H1 (cell line): Measurements from ENCODE around the gene KRTAP5-4. TPM values are rescaled to one million over a fixed set of nuclear protein-coding genes. Genes with fewer than 3 reads are reported as not detected.

Experiments
- CTCF ChIA-PET: fragments of 300-600 bp; sonication (Branson Sonifier 250); formaldehyde crosslinking; loops from one replicate; lab custom pipeline; 2021; ENCODE audit not compliant: partially characterized antibody; lab: Charles Lee
- POLR2A ChIA-PET: fragments of 300-600 bp; sonication (Branson Sonifier 250); formaldehyde crosslinking; loops from one replicate; lab custom pipeline; 2021; ENCODE audit warnings: inconsistent platforms; ENCODE audit not compliant: partially characterized antibody; lab: Charles Lee
- DNase-seq, 2 experiments: peaks; one replicate each; pipeline versions ENCODE4 v3.0.0 to v3.0.0-alpha.2; 2010 to 2022; ENCODE audit warnings: low spot score in 2 of 2, low read depth in 1 of 2, mixed read lengths in 1 of 2
- FAIRE-seq: peaks from 2 replicates; lab custom pipeline; 2011; peaks lifted over from hg19 to GRCh38; lab: Jason Lieb, UNC
- H2AFZ ChIP-seq: 2 replicates; pipeline ENCODE4 v1.8.1; 2012; ENCODE audit warnings: low read length, inconsistent platforms
- H2AK5ac ChIP-seq: 2 replicates; pipeline ENCODE4 v1.6.1; 2013; ENCODE audit warnings: low read depth, low read length
- H2BK120ac ChIP-seq: replicated peaks from 2 replicates; pipeline ENCODE3; 2013; ENCODE audit warnings: low read depth, low read length, inconsistent platforms
- H2BK12ac ChIP-seq: 2 replicates; pipeline ENCODE4 v1.6.1; 2013; ENCODE audit warnings: low read depth, low read length
- H2BK15ac ChIP-seq: 2 replicates; pipeline ENCODE4 v1.6.1; 2013; ENCODE audit warnings: low read length
- H2BK20ac ChIP-seq: 2 replicates; pipeline ENCODE4 v1.6.1; 2013; ENCODE audit warnings: low read length
- H2BK5ac ChIP-seq: 2 replicates; pipeline ENCODE4 v1.6.1; 2013; ENCODE audit warnings: low read depth, low read length
- H3K14ac ChIP-seq: 2 replicates; pipeline ENCODE4 v1.6.1; 2013; ENCODE audit warnings: inconsistent platforms; ENCODE audit not compliant: insufficient read length
- H3K18ac ChIP-seq: 2 replicates; pipeline ENCODE4 v1.6.1; 2013; ENCODE audit warnings: low read length; ENCODE audit errors: extremely low read depth
- H3K23ac ChIP-seq: 2 replicates; pipeline ENCODE4 v1.6.1; 2013; ENCODE audit warnings: inconsistent platforms; ENCODE audit not compliant: insufficient read length
- H3K23me2 ChIP-seq: 2 replicates; pipeline ENCODE4 v1.6.1; 2013; ENCODE audit warnings: low read depth, low read length
- H3K27ac ChIP-seq: 2 replicates; pipeline ENCODE4 v1.6.1; 2011; ENCODE audit warnings: low read depth, low read length, inconsistent platforms
- H3K27me3 ChIP-seq, 4 experiments: replicated peaks in 1 of 4; 1 replicate in 1 of 4; 2 replicates in 3 of 4; pipeline versions ENCODE4 v1.6.1 to v1.8.1; 2011 to 2013; ENCODE audit warnings: low read length in 3 of 4, mild to moderate bottlenecking in 3 of 4, inconsistent platforms in 2 of 4, mixed read lengths in 2 of 4, moderate library complexity in 1 of 4; ENCODE audit not compliant: control insufficient read depth in 3 of 4, insufficient read depth in 3 of 4; ENCODE audit errors: extremely low read depth in 1 of 4
- H3K36me3 ChIP-seq, 4 experiments: 2 replicates each; pipeline versions ENCODE4 v1.6.1 to v1.8.1; 2011 to 2013; ENCODE audit warnings: mild to moderate bottlenecking in 4 of 4, low read length in 3 of 4, moderate library complexity in 2 of 4, control low read depth in 1 of 4, inconsistent platforms in 1 of 4; ENCODE audit not compliant: insufficient read depth in 4 of 4, control insufficient read depth in 2 of 4
- H3K4ac ChIP-seq: replicated peaks from 2 replicates; pipeline ENCODE3; 2013; ENCODE audit warnings: low read length, low read depth, mixed read lengths, inconsistent platforms; ENCODE audit not compliant: insufficient read length
- H3K4me1 ChIP-seq, 4 experiments: replicated peaks in 1 of 4; 1 replicate in 1 of 4; 2 replicates in 3 of 4; pipeline versions ENCODE4 v1.6.1 to v1.8.1; 2011 to 2013; ENCODE audit warnings: low read length in 3 of 4, inconsistent platforms in 2 of 4, mixed read lengths in 1 of 4; ENCODE audit not compliant: insufficient read depth in 4 of 4, control insufficient read depth in 3 of 4
- H3K4me2 ChIP-seq, 2 experiments: 2 replicates each; pipeline versions ENCODE4 v1.6.1 to v1.8.1; 2011 to 2013; ENCODE audit warnings: low read depth in 2 of 2, low read length in 2 of 2, control low read depth in 1 of 2, inconsistent platforms in 1 of 2, mild to moderate bottlenecking in 1 of 2; ENCODE audit not compliant: insufficient read depth in 1 of 2
- H3K4me3 ChIP-seq, 4 experiments: fragments of 200-600, 300-600 bp in 1 of 4; sonication (generic), shearing (Covaris generic), sonication (Bioruptor Twin) in 1 of 4; 2 replicates each; pipeline versions ENCODE4 v1.5.1 to v1.8.1; 2011 to 2016; ENCODE audit warnings: low read length in 4 of 4, low read depth in 3 of 4, control low read depth in 2 of 4, inconsistent platforms in 2 of 4, mild to moderate bottlenecking in 2 of 4, mixed read lengths in 1 of 4, moderate library complexity in 1 of 4; ENCODE audit not compliant: insufficient read depth in 2 of 4; ENCODE audit errors: extremely low read depth in 1 of 4
- H3K56ac ChIP-seq: replicated peaks from 2 replicates; pipeline ENCODE3; 2013; ENCODE audit warnings: low read depth, mild to moderate bottlenecking, mixed read lengths, low read length, inconsistent platforms; ENCODE audit not compliant: insufficient read length
- H3K79me1 ChIP-seq: 2 replicates; pipeline ENCODE4 v1.6.1; 2013; ENCODE audit warnings: low read depth, low read length, control low read depth
- H3K79me2 ChIP-seq, 2 experiments: 2 replicates each; pipeline versions ENCODE4 v1.6.1 to v1.8.1; 2012 to 2013; ENCODE audit warnings: low read length in 2 of 2, mild to moderate bottlenecking in 2 of 2, inconsistent platforms in 1 of 2; ENCODE audit not compliant: insufficient read depth in 2 of 2, control insufficient read depth in 1 of 2
- H3K9ac ChIP-seq, 4 experiments: replicated peaks in 1 of 4; 1 replicate in 1 of 4; 2 replicates in 3 of 4; pipeline versions ENCODE4 v1.6.1 to v1.8.1; 2011 to 2013; ENCODE audit warnings: low read depth in 3 of 4, low read length in 3 of 4, control low read depth in 2 of 4, mild to moderate bottlenecking in 2 of 4, moderate library complexity in 2 of 4, inconsistent platforms in 1 of 4; ENCODE audit errors: extremely low read depth in 1 of 4
- H3K9me3 ChIP-seq, 2 experiments: 2 replicates each; pipeline versions ENCODE4 v1.6.1 to v1.8.1; 2012 to 2013; ENCODE audit warnings: mild to moderate bottlenecking in 2 of 2, moderate library complexity in 2 of 2, control low read depth in 1 of 2, inconsistent platforms in 1 of 2, low read depth in 1 of 2, low read length in 1 of 2, mixed read lengths in 1 of 2; ENCODE audit not compliant: insufficient read depth in 2 of 2
- H4K20me1 ChIP-seq, 2 experiments: replicated peaks in 1 of 2; 2 replicates each; pipeline versions ENCODE3 to v1.8.1; 2011 to 2013; ENCODE audit warnings: inconsistent platforms in 2 of 2, low read length in 2 of 2, mild to moderate bottlenecking in 1 of 2; ENCODE audit not compliant: insufficient read depth in 2 of 2, control insufficient read depth in 1 of 2
- H4K5ac ChIP-seq: 2 replicates; pipeline ENCODE4 v1.6.1; 2013; ENCODE audit warnings: low read length, low read depth, mixed read lengths, inconsistent platforms; ENCODE audit not compliant: insufficient read length
- H4K8ac ChIP-seq: 2 replicates; pipeline ENCODE4 v1.8.0; 2013; ENCODE audit warnings: mild to moderate bottlenecking, moderate library complexity, low read length, inconsistent platforms; ENCODE audit not compliant: insufficient read depth; ENCODE audit errors: extremely low read depth
- H4K91ac ChIP-seq: replicated peaks from 2 replicates; pipeline ENCODE3; 2013; ENCODE audit warnings: low read length, mixed read lengths, inconsistent platforms; ENCODE audit not compliant: insufficient read length
- BACH1 ChIP-seq: IDR thresholded peaks from 2 replicates; pipeline ENCODE4 v1.6.1; 2012; ENCODE audit warnings: low read length, improper control_type of control experiment
- GTF2F1 ChIP-seq: IDR thresholded peaks from 2 replicates; pipeline ENCODE4 v1.6.1; 2012; ENCODE audit warnings: low read depth, low read length, improper control_type of control experiment, borderline replicate concordance
- JUND ChIP-seq: IDR thresholded peaks from 2 replicates; pipeline ENCODE4 v1.6.1; 2011; ENCODE audit warnings: mild to moderate bottlenecking, improper control_type of control experiment, low read length
- KDM4A ChIP-seq: IDR thresholded peaks from one replicate; pipeline ENCODE4 v1.7.1; 2012; ENCODE audit warnings: low read depth, mild to moderate bottlenecking, moderate library complexity, low read length, inconsistent platforms; ENCODE audit not compliant: severe bottlenecking
- KDM5A ChIP-seq: fragments of 200-600 bp; IDR thresholded peaks from 2 replicates; pipeline ENCODE4 v1.7.1; 2012; ENCODE audit warnings: mild to moderate bottlenecking, low read length, inconsistent platforms, mixed read lengths
- NANOG ChIP-seq: IDR thresholded peaks from 2 replicates; pipeline ENCODE4 v1.6.1; 2011; ENCODE audit warnings: low read length, low read depth, mild to moderate bottlenecking, inconsistent platforms; ENCODE audit not compliant: insufficient read depth, poor library complexity, severe bottlenecking
- RAD21 ChIP-seq, 2 experiments: IDR thresholded peaks in 1 of 2; conservative IDR thresholded peaks in 1 of 2; 2 replicates each; pipeline ENCODE4 v1.6.1; 2011; ENCODE audit warnings: low read depth in 2 of 2, low read length in 2 of 2, improper control_type of control experiment in 1 of 2, inconsistent platforms in 1 of 2, mild to moderate bottlenecking in 1 of 2, moderate library complexity in 1 of 2
- SP2 ChIP-seq: IDR thresholded peaks from 2 replicates; pipeline ENCODE4 v1.6.1; 2012; ENCODE audit warnings: mild to moderate bottlenecking, low read length, inconsistent platforms
- SUZ12 ChIP-seq: fragments of 200-600 bp; sonication (generic); IDR thresholded peaks from 2 replicates; pipeline ENCODE4 v1.6.1; 2012; ENCODE audit warnings: mild to moderate bottlenecking, inconsistent platforms, low read length, moderate library complexity, mixed read lengths
- TCF12 ChIP-seq: IDR thresholded peaks from 2 replicates; pipeline ENCODE4 v1.6.1; 2011; ENCODE audit warnings: low read depth, mild to moderate bottlenecking, low read length
- WGBS, 2 experiments: shearing (Covaris generic) in 1 of 2; methylation state at CpG; one replicate each; pipeline versions ENCODE4 v1.1.6 to v1.1.7; 2013 to 2015; ENCODE audit warnings: low lambda C conversion rate in 2 of 2, mixed read lengths in 2 of 2, inconsistent platforms in 1 of 2, low coverage in 1 of 2, missing lambda C conversion rate in 1 of 2; ENCODE audit not compliant: insufficient replicate concordance in 2 of 2, insufficient coverage in 1 of 2, insufficient read length in 1 of 2; ENCODE audit errors: extremely low coverage in 1 of 2, missing lambda C conversion rate in 1 of 2; 5-methylcytosine and 5-hydroxymethylcytosine counted together
- polyA plus RNA-seq, 7 experiments: library from polyadenylated mRNA; depleted of rRNA in 3 of 7; stranded (reverse) in 5 of 7; unstranded in 2 of 7; fragments of >200 nt in 5 of 7; fragments of 200-250 nt in 2 of 7; gene quantifications; 1 replicate in 5 of 7; 2 replicates in 1 of 7; 4 replicates in 1 of 7; pipeline versions ENCODE4 v1.2.1 to v1.2.3, GENCODE V29; 2011 to 2013; ENCODE audit warnings: missing spikeins in 2 of 7, mixed read lengths in 2 of 7
- total RNA-seq: library from RNA; stranded (reverse); fragmentation: NEBNext Ultra II Directional; extraction: Animal tissue kit (Norgen Biotek cat#: 25700); gene quantifications from 2 replicates; pipeline ENCODE4 v1.2.1, GENCODE V29; 2021

The KRTAP5-4 gene
- total and polyA plus RNA-seq, 2 of the 8 experiments (the other 6 are each of a cell fraction or from before 2014, with no cell fraction given): not detected

- no peak overlapping the region for H3K14ac ChIP-seq
- peak overlapping the region in 3 of 4 experiments; percentile 19 to 53 (median 26); a peak in 4 of 8 replicates for H3K4me3 ChIP-seq
- H3K23me2 ChIP-seq: no peaks in the 10 kb centered on the region
- H2AFZ ChIP-seq: peak overlapping the region; percentile 43; the same call in 1 of the 2 replicates
- H2AK5ac ChIP-seq: no peak overlapping the region
- peak overlapping the region; percentile 43; the same call in 1 of the 2 replicates for H4K8ac ChIP-seq
- H3K79me2 ChIP-seq: no peaks in the 10 kb centered on the region
- H4K91ac ChIP-seq: peak overlapping the region; percentile 58
- no peak overlapping the region; the same call in 1 of the 2 replicates for H2BK5ac ChIP-seq
- no peak overlapping the region for H4K5ac ChIP-seq
- no peak overlapping the region for H2BK12ac ChIP-seq
- H3K18ac ChIP-seq: peak overlapping the region; percentile 32; the same call in 1 of the 2 replicates
- CTCF ChIA-PET: interaction anchor here (0.7 to 10.1 kb wide), 71 partner anchors 9 to 752 kb away, joined by 3 to 166 read pairs (median 4); partner anchors contain the start of genes KRTAP5-5 and SYT8
- peaks cover 0 to 6% (median 2%) of the 10 kb centered on the region in 4 experiments; a peak in 3 of 7 replicates for H3K4me1 ChIP-seq
- POLR2A ChIA-PET: interaction anchor here (1.1 kb wide), 1 partner anchor 41 kb away, joined by 3 read pairs; no protein-coding TSS in a partner anchor
- H2BK20ac ChIP-seq: no peak overlapping the region
- no peaks in the 10 kb centered on the region for H3K9me3 ChIP-seq
- H2BK15ac ChIP-seq: no peak overlapping the region
- 29% methylated on average over 30 of the region's 34 CpGs; no CpG with 5 or more reads in 1 of the 2 experiments for WGBS, 2 experiments
- H3K4me2 ChIP-seq: peak overlapping the region; percentile 6 to 64; a peak in 3 of 4 replicates
- FAIRE-seq (no peak), DNase-seq (peak in 1 of 2 experiments; percentile 95)
- H3K36me3 ChIP-seq: no peaks in the 10 kb centered on the region
- H3K9ac ChIP-seq: no peak overlapping the region
- H3K27me3 ChIP-seq: peaks cover 0 to 9% (median 6%) of the 10 kb centered on the region in 4 experiments; a peak in 4 of 7 replicates
- H2BK120ac ChIP-seq: no peak overlapping the region
- no peaks in the 10 kb centered on the region for H4K20me1 ChIP-seq
- no peak overlapping the region for H3K4ac ChIP-seq
- H3K27ac ChIP-seq: no peak overlapping the region
- H3K56ac ChIP-seq: no peak overlapping the region
- no peaks in the 10 kb centered on the region for H3K79me1 ChIP-seq
- no peak overlapping the region for H3K23ac ChIP-seq
- TF ChIP-seq TCF12: no peak
- no peak for TF ChIP-seq JUND
- TF ChIP-seq RAD21 (IDR thresholded peaks at IDR 0.05 in 1 of 2, conservative IDR thresholded peaks at IDR 0.05 in 1 of 2; ENCODE audit: low read depth in 2 of 2, low read length in 2 of 2): peak; percentile 94 to 97
- peak; percentile 43; the same call in 1 of the 2 replicates for TF ChIP-seq SUZ12
- peak; percentile 3; the same call in 1 of the 2 replicates for TF ChIP-seq BACH1
- no peak for TF ChIP-seq GTF2F1
- no peak for TF ChIP-seq KDM5A
- TF ChIP-seq KDM4A: peak; percentile 38
- no peak for TF ChIP-seq SP2
- no peak for TF ChIP-seq NANOG
Measured at GRCh38 chr11:1652771-1653540, 31.0 kb upstream of the KRTAP5-4 start.
